ENCODE measurements around the gene NTF3.

The NTF3 gene

DNA sequence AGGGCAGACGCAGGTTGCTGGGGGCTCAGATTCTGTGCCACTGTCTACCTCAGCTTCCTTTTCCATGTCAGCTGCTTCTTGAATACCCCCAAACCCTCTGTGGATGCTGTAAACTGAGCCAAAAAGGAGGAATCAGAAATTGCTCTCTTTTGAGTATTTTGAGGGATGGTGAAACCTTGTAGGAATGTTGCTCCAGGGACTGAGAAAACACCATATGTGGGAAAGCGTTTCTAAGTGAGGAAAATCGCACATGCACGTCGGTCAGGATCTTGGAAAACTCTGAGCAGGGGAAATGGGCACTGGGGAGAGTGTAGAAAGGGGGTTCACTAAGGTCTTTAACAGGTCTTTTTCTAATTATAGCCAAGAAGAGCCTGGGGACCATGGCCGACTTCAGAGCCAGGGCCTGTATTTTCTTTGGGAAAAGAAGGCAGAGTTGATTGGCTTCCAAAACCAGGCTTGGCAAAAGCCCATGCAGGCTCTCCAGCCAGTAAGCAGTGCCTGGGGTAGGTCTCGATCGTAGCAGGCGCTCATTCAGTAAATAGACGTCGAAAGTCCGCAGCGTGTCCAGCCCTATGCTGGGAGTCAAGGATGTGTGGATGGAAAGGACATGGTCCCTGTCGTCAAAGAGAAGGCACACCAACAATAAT, 58.0 kb downstream of the NTF3 start:
- DNase-seq = no peak

DNA sequence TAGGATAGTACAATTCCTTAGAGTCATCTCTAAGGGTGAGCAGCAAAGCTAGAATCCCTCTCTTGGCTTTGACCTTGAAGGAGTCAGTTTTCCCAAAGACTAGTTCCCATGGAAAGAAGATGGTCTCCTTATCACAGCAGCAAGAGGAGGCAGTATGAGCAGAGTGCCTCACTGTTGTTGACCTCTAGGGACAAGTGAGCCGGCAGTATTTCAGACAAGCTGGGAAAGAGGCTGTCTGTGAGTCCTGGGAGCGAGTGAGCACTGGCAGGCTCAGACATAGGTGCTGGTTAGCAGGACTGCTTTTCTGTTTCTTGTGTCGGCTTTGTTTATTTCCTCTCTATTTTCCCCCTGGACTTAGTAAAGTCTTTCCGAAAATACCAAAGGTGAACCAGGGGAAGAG, 60.7 kb downstream of the NTF3 start:
- DNase-seq = no peak

DNA sequence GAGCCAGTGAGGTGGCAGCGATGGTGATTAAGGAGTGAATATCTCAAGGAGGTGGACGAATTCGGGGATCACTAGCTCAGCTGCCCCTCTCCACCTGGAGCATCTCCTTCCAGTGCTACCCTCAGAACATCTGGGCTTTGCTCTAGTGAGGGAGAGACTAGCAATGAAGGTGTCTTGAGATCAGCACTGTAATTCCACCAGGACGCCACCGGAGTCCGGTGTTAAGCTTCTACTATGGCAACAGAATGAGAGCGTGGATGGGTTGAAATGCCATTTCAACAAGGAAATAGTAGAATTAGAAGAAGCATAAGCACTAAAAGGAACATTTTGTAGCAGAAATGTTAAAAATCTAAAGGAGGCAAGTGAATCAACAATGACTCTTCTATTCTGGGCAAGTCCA, 61.1 kb downstream of the NTF3 start:
- no peak for DNase-seq

DNA sequence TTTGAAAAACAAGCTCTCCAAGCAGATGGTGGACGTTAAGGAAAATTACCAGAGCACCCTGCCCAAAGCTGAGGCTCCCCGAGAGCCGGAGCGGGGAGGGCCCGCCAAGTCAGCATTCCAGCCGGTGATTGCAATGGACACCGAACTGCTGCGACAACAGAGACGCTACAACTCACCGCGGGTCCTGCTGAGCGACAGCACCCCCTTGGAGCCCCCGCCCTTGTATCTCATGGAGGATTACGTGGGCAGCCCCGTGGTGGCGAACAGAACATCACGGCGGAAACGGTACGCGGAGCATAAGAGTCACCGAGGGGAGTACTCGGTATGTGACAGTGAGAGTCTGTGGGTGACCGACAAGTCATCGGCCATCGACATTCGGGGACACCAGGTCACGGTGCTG, 62.4 kb downstream of the NTF3 start:
- no peak for DNase-seq

DNA sequence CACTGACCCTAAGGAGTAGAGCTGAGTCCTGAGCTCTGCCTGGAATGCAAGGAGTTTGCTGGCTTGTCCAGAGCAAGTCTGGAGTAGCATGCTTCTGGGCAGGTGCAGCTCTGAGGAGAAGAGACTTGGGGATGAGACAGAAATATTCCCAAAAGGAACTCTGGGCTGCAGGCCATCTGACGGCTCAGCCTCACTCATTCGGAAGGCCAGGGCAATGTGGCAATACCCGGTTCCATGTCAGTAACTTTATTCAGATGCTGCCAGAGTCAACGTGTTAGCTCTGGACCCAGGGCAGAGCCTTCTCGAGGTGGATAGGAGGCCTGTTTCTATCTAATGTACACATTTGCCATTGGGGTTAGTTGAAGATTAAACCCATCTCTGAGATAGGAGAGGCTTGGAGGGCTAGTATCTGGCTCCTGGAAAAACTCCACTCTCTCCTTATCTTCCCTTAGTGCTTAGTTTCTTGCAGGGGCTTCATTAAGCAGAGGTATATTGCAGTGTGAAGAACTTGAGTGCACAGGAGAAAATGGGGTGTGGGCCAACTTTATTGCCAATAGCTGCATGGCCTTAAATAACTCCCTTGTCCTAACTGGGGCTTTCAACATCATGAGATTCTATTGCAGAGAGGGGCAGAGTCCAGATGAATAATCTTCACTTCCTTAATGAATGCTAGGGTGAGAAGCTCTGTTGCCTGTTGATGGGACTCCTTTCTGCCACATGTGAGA, 65.6 kb downstream of the NTF3 start:
- DNase-seq = no peak

DNA sequence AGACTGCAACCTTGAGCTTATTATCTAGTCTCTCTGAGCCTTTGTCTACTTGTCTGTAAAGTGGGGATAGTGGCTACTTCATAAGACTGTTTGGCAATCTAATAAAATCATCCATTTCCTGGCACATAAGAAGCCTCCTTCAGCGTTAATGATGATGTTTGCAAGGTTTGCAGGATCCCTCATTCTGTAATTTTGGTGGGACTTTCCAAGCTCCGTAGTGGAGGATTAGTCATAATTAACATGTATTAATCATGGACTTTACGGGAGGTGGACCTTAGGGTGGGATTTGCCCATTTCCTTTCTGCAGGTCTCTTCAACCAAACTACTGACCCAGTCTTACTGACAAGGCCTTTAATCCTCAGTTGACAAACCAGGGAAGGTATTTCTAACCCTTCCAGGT, 66.2 kb downstream of the NTF3 start:
- no peak for DNase-seq

DNA sequence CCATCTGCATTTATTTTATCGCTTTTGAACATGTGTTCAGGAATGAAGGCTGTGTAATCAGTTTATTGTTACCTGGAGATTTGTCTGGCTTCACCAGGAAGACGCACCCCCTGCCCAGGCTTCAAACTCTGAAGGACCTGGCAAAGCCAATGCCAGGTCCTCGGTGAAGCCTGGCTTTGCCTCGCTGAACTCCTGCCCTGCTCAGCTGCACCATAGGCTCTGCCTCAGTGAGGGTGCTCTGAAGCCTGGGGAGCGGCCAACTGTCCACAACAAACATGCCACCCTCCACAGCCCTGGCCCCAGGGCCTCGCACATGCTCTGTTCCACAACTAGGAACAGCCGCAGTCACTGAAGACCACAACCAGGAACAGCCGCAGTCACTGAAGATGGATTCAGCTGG, 66.9 kb downstream of the NTF3 start:
- no peak for DNase-seq

DNA sequence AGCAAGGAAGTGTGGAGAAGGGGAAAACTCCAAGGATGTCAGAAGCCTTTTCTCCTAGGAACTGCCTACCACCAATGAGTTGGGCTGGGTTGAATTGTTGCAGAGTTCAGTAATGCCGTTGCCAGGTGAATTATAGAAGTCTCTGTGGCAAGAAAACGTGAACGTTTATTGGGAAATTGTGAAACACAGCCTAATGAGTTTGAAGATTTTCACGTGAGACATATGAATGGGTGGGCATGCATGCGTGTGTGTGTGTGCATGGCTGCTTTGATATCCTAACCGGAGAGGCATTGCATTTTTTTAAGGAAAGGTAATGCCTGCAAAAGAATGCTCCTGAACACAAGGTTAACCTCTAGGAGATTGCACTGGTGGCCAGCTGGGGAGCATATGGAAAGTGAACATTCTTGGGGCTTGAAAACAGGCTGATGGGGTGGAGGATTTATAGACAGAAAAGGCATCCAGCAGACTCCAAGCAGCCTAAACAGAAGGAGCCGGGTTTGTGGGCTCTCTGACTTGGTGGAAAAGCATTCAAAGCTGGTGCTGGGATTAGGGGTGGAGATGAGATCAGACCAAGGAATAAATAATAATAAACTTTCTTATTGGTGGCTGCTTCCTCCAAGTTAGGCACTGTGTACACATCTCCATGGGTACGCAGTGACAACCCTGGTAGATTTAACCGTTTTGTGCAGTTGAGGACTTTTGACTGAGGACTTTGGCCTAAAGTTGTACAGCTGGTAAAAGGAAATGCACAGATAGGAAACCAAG, 67.8 kb downstream of the NTF3 start:
- no peak for DNase-seq

DNA sequence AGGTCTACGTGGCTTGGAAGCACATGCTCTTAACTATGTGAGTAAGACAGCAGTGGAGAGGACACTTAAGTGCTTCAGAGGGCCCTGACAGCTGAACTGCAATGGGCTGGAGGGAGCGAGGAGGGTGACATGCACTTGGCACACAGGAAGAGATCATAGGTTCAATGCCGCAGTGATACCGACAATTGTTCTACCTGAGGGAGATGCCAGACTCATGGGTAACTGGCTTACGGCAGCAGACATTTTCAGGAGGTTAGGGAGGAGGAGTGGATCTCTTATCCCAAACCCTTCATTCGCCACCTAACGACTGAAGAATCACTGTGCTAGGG, 68.4 kb downstream of the NTF3 start:
- no peak for DNase-seq

DNA sequence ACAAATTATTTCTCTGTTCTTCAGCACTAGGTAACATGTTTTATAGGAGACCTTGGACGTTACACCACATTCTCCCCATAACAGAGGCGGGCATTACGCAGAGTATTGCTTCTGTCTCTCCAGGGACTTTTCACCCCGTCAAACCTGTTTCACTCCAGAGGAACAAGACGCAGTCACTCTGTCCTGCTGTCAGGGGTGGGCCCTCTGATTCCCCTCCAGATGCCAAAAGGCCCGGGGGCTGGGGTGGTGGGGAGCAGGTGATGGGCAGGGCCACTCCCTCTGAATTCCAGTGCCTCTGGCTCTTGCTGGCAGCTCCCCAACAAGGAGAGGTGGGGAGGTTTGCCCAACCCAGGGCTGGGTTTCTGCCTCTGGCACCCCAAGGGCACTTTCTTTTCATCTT, 71.9 kb downstream of the NTF3 start:
- no peak for DNase-seq

DNA sequence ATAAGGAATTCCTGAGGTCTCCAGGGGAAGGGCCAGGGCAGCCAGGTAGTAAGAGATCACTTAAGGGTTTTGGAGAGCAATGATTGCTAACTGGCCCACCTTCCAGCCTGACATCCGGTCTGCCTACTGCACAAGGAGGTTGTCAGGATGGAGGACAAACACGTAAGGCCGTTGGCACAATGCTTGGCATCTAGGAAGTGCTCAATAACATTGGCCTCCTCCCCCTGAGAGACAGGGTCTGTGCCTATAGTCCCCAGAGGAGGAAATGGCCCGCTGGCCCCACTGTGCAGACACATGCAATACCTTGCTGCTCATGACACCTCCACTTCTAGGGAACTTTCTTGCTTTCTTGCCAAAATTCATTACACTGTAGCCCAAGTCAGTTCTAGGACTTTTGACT, 73.2 kb downstream of the NTF3 start:
- no peak for DNase-seq

DNA sequence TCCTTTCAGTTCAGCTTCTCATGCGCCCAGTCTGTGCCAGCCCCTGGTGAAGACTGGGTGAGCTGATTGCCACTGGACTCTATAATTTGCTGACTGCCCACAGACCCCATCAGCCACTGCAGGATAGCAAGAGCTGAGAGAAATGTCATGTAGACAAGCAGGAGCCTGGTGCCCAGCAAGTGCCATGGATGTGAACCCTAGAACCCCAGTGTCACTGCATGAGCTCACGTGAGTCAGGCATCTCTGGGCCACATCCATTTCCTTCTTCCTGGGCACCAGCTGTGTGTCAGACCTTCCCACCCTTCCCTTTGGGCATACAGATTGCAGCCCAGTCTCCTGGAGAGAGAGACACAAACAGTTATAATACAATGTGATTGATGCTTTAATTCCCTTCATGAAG, 73.8 kb downstream of the NTF3 start:
- DNase-seq = no peak

DNA sequence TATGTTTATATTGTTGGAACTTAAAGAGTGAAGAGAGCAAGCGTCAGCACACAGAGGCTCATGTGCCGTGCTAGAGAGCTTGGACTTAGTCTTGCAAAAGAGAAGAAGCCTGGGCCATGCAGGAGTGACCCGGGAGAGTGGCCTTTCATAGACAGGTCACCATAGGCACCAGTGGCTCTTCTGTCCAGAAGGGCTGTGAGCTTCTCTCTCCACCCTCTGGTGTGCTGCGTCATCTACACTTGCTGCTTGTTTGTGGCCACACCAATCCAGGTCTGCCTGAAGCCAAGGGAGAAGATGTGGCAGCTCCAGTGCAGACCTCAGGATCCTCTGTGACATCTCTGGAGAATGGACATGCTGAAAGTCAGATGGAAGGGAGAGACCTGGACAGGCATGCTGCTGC, 74.4 kb downstream of the NTF3 start:
- DNase-seq = no peak

DNA sequence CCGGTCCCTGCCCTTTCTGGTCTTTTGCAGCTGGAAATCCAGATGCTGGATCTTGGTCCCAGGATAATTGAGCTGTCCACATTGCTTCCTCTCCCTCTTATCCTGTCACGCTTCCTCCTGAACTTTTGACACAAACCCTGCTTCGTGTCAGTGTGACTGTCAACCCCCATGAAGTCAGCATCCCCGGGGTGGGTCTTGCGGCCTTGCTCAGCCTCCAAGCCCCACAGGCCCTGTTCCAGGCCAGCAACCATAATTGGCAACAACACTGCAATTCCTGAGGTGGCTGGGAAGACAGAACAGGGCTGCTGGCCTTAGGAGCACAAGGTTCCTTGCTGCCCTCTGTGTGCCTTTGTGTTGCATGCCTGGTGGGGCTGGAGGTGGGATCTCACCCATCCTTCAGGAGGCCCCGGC, 74.9 kb downstream of the NTF3 start:
- DNase-seq = no peak

DNA sequence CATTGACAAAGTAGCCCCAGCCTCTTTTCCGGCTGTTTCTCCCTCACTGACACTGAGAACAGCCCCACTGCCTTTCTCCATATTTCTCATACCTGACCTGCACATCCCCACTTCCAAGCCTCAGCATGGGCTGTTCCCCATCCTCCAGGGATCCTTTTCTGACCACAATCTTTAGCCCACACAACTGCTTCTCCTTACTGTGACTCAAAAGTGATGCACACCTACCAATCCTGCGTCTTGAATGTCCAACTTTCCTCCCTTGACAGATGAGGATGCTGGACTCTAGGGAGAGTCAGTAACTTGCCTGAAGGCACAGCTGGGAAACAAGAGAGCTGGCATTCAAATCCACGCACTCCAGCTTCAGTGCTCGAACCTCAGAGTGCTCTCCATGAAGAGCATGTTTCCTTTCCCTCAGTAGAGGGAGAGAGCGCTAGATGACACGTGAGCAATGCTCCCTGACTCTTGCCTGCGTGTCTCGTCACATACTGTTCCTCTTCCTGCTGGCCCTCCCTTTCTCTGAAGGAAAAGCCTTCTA, 75.6 kb downstream of the NTF3 start:
- DNase-seq = no peak

DNA sequence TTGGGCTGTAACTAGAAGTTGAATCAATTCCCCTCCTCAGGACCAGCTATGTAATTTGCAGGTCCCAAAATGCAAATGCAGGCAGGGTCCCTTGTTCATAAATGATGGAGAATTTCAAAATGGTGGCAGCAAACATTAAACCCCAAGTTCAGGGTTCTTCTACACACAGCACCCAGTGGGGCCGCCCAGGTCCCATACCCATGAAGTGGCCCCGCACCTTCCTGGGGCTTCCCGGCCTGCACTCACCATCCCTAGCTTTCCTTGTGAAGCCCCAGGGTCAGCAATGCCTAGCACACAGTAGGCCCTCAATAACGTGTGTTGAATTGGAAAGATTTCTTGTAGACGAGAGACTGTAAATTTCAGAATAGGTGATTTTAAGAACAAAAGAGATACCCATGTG, 76.0 kb downstream of the NTF3 start:
- no peak for DNase-seq

DNA sequence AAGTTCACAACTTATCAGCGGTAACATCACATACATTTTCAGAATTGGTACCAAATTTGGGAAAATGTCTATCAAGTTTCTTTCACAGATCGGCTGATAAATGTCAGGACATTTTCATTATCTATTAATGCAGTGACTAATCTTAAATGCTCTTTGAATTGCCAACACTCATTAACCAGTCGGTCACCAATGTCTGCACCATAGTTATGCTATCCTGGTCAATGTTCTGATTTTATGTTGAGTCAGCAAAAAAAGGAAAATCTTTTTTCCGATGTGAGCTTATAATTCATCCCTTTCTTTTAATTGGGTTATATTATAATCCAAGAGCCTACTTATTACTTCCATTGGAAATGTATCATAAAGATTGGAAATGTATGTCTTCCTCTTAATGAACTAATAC, 77.2 kb downstream of the NTF3 start:
- DNase-seq = no peak

DNA sequence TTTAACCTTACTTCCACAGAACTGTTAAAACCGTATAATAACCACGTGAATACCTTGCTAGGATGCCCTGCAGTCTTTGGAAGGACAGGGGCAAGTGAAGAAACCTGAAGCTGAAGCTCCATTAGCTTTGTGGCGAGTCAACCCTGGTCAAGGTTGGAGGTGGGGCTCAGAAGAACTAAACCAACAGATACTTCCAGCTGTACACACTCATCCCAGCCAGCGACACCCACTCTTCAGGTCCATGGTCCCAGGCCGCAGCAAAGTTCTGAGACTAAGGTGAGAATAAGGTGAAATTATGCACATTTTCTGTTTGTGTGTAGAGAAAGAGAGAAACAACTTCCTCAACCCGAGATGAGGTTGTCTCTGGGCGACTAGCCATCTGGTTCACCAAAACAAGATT, 77.6 kb downstream of the NTF3 start:
- no peak for DNase-seq

DNA sequence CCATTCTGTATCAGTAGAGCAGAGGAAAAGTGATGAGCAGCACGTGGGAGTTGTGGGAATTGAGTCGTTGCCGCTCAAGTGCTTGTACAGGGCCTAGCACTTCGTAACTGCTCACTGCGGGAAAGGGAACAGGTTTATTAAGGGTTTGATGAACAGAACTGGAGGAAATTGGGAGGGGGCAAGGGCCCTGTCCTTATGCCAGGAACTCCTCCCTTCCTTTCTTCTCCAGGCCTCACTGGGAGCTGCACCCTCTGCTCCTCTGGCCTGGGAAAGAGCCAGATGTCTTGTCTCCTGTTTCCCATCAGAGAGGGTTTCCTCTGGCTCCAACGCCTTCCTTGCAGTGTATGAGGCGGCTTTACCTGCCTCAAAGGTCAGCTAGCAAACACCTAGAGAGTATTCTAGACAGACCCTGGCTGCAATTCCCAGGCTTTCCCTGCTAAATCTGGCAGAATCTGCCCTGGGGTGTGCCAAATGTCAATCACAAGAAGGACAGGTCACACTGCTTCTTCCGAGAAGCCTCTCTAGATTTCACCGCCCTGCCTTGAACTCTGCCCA, 78.4 kb downstream of the NTF3 start:
- no peak for DNase-seq

DNA sequence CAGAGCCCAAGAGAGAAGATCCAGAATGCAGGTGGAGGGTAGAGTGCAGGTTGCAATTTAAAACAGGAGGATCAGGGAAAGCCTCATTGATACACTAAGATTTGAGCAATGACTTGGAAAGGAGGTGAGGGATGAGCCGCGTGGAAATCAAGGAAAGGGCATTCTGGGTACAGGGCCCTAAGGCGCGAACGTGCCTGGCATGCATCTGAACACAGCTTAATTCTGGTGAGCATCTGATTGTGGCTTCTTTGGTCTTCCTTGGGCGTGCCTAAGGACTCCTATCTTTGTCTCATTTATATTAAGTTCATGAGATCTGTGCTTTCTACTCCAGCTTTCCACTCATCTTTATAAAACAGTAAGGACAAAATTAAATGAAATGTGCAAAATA, 79.3 kb downstream of the NTF3 start:
- no peak for DNase-seq

DNA sequence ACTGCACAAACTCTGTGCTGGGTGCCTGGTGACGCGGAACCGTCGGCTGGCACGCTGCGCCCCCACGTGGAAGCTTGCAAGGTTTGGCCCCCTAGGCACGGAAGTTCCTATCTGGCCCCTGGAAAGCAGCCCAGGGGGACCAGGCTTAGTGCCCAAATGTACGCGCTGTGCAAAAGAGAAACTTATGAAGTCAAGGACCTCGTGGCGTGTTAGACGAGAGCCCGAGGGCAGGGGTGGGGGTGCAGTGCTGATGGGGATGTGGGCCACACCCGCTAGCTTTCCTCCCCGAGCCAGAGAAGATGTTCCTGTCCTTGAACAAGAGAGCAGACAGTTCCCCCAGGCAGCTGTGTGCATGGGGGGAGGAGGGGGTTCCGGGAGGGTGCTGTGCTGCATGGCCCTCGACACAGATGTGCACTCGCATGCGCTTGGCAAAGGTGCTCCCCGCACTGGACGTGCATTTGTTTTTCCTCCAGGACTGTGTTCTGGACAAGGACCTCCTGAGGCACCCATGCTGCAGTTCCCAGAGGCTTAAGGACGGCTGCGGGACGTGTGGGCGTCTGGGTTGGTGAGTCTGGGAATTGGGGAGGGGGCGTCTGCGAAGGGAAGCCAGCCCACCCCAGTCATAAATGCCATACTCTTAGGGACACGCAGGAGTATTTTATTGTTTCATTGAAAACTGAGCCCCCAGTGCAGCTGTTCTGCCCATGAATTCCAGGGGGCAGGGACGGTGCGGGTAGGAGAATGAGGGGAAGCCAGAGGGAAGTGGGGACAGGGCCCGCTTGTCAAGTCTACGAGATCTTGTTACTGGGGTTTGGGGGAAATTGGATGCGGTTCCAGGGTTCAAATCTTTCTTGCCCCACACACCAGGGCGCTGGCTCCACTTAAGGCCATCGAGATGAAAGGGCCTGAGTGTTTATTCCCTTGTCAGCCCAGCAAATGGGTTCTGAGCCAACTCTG, 80.0 kb downstream of the NTF3 start:
- DNase-seq = no peak

DNA sequence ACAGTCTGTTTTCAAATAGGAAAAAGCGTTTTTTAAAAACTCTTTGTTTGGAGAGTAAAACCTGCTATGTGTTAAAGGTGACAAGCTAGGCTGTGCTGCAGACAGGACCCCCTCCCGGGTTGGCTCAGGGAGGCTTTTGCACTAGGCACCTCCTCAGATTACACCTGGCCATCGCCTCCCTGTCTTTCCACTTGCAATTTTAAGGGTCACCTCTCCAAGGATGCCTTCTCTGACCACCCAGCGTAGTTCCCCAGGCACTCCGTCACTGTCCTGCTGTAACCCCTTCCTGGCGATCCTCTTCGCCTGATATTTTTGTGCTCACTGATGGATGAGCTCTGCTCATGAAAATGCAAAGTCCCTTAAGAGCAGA, 80.7 kb downstream of the NTF3 start:
- DNase-seq = no peak

DNA sequence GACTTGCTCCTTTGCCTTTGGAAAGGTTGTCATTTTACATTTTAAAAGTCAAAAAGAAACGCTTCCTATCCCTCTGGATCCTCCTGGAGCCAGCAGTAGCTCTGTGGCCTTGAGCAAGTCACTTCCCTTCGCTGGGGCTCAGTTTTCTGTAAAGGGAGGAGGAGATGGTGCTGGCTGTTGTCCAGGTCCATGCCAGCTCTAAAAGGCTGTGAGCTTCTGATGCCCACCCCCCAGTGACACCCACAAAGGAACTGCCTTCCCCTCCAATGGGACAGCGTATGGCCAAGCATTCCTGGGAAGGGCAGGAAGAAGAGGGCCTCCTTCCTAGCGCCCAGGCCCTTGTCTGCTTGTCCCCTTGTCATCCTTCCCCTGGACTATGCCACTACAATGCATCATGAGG, 81.5 kb downstream of the NTF3 start:
- no peak for DNase-seq

All from activated T-cell treated with anti-CD3 and anti-CD28 coated beads for 4 hours (primary cell).